Activated CD8-positive, alpha-beta T cell treated with anti-CD3 and anti-CD28 coated beads, Interleukin-2, amount 10 ng/mL, durations not matched to agents 7 days and 5 days (primary cell): Measurements from ENCODE around the gene OLFM4. TPM values are rescaled to one million over a fixed set of nuclear protein-coding genes. Genes with fewer than 3 reads are reported as not detected.
"Not testable (repeated sequence)": the region's sequence is repeated elsewhere in the genome, so short reads cannot be mapped to it uniquely, and the experiment has no call there.

Experiments
- ATAC-seq: fragments of 150-1000 bp; cut with Tn5 transposase; one replicate; pipeline ENCODE4 v1.10.0; 2021; ENCODE audit warnings: moderate library complexity
- CTCF ChIA-PET: fragments of 350-600 bp; sonication (Branson Sonifier 250); formaldehyde crosslinking; loops from one replicate; lab custom pipeline; 2021; ENCODE audit warnings: antibody characterized with exemption; lab: Charles Lee
- POLR2A ChIA-PET: fragments of 350-600 bp; sonication (Branson Sonifier 250); formaldehyde crosslinking; loops from one replicate; lab custom pipeline; 2021; ENCODE audit warnings: antibody characterized with exemption; lab: Charles Lee
- DNase-seq: peaks from one replicate; pipeline ENCODE4 v3.0.0-alpha.2; 2020
- H3K27ac Mint-ChIP-seq: one replicate; pipeline ENCODE4 v1.8.0; 2021; ENCODE audit warnings: mild to moderate bottlenecking, mixed read lengths
- H3K27me3 Mint-ChIP-seq: one replicate; pipeline ENCODE4 v1.8.0; 2021; ENCODE audit warnings: low read depth, mixed read lengths
- H3K36me3 Mint-ChIP-seq: one replicate; pipeline ENCODE4 v1.8.0; 2021; ENCODE audit warnings: low read depth, mixed read lengths
- H3K4me1 Mint-ChIP-seq: one replicate; pipeline ENCODE4 v1.8.0; 2021; ENCODE audit warnings: low read depth, mixed read lengths
- H3K4me3 Mint-ChIP-seq: one replicate; pipeline ENCODE4 v1.8.0; 2021; ENCODE audit warnings: mild to moderate bottlenecking, mixed read lengths
- H3K9me3 Mint-ChIP-seq: one replicate; pipeline ENCODE4 v1.8.0; 2022; ENCODE audit warnings: mixed read lengths; ENCODE audit not compliant: insufficient read depth
- total RNA-seq, 2 experiments: library from RNA; stranded (reverse); gene quantifications; one replicate each; pipeline ENCODE4 v1.2.3, GENCODE V29; 2021

Gene OLFM4
- total RNA-seq, 2 experiments from 2014 or later: not detected

- no peak overlapping the region for H3K4me3 Mint-ChIP-seq
- ATAC-seq (no peak), DNase-seq (no peak)
- no peaks in the 10 kb centered on the region for H3K9me3 Mint-ChIP-seq
- H3K27ac Mint-ChIP-seq: no peak overlapping the region
- peaks cover 2% of the 10 kb centered on the region for H3K27me3 Mint-ChIP-seq
- H3K36me3 Mint-ChIP-seq: no peaks in the 10 kb centered on the region
- ChIA-PET CTCF (no interaction called here), POLR2A (no interaction called here)
- H3K4me1 Mint-ChIP-seq: peaks cover 3% of the 10 kb centered on the region
Measured at GRCh38 chr13:52999093-52999696, 29.4 kb upstream of the OLFM4 start.

GRCh38 chr13:53001444-53002225 lies 27.0 kb upstream of the OLFM4 start:
- Mint-ChIP-seq H3K9me3 (no peaks in the 10 kb centered on the region), H3K36me3 (no peaks in the 10 kb centered on the region), H3K27ac (no peak overlapping the region), H3K27me3 (no peaks in the 10 kb centered on the region), H3K4me1 (peaks cover 3% of the 10 kb centered on the region), H3K4me3 (no peak overlapping the region)
- POLR2A ChIA-PET: no interaction called here
- no peak for ATAC-seq
- DNase-seq: no peak
- CTCF ChIA-PET: no interaction called here

- DNase-seq (no peak), ATAC-seq (no peak)
- Mint-ChIP-seq H3K4me1 (peaks cover 3% of the 10 kb centered on the region), H3K9me3 (no peaks in the 10 kb centered on the region), H3K4me3 (no peak overlapping the region), H3K36me3 (no peaks in the 10 kb centered on the region), H3K27ac (no peak overlapping the region), H3K27me3 (peaks cover 4% of the 10 kb centered on the region)
- ChIA-PET POLR2A (no interaction called here), CTCF (no interaction called here)
Measured at GRCh38 chr13:53004573-53004972, 24.0 kb upstream of the OLFM4 start.

GRCh38 chr13:53005626-53006025 lies 23.0 kb upstream of the OLFM4 start:
- CTCF ChIA-PET: interaction anchor here (0.9 kb wide), 1 partner anchor 18 kb away, joined by 3 read pairs; no protein-coding TSS in a partner anchor
- Mint-ChIP-seq H3K4me3 (no peak overlapping the region), H3K27me3 (peaks cover 4% of the 10 kb centered on the region), H3K4me1 (peaks cover 2% of the 10 kb centered on the region), H3K9me3 (no peaks in the 10 kb centered on the region), H3K27ac (no peak overlapping the region), H3K36me3 (no peaks in the 10 kb centered on the region)
- no peak for ATAC-seq
- POLR2A ChIA-PET: no interaction called here
- DNase-seq: no peak

- no peak overlapping the region for H3K27ac Mint-ChIP-seq
- H3K9me3 Mint-ChIP-seq: no peaks in the 10 kb centered on the region
- H3K4me3 Mint-ChIP-seq: no peak overlapping the region
- POLR2A ChIA-PET: no interaction called here
- ATAC-seq (no peak), DNase-seq (no peak)
- H3K36me3 Mint-ChIP-seq: no peaks in the 10 kb centered on the region
- CTCF ChIA-PET: no interaction called here
- peaks cover 2% of the 10 kb centered on the region for H3K4me1 Mint-ChIP-seq
- peaks cover 8% of the 10 kb centered on the region for H3K27me3 Mint-ChIP-seq
Measured at GRCh38 chr13:53007872-53008271, 20.7 kb upstream of the OLFM4 start.

GRCh38 chr13:53010374-53011105 lies 18.1 kb upstream of the OLFM4 start:
- Mint-ChIP-seq H3K27ac (no peak overlapping the region), H3K27me3 (peaks cover 8% of the 10 kb centered on the region), H3K9me3 (no peaks in the 10 kb centered on the region), H3K4me3 (no peak overlapping the region), H3K36me3 (no peaks in the 10 kb centered on the region), H3K4me1 (peaks cover 2% of the 10 kb centered on the region)
- no peak for DNase-seq
- no peak for ATAC-seq
- ChIA-PET POLR2A (no interaction called here), CTCF (no interaction called here)

GRCh38 chr13:53012707-53013106 lies 15.9 kb upstream of the OLFM4 start:
- ATAC-seq (no peak), DNase-seq (no peak)
- CTCF ChIA-PET: no interaction called here
- no peak overlapping the region for H3K4me3 Mint-ChIP-seq
- no peak overlapping the region for H3K27ac Mint-ChIP-seq
- POLR2A ChIA-PET: no interaction called here
- H3K27me3 Mint-ChIP-seq: peaks cover 6% of the 10 kb centered on the region
- H3K36me3 Mint-ChIP-seq: no peaks in the 10 kb centered on the region
- H3K9me3 Mint-ChIP-seq: no peaks in the 10 kb centered on the region
- H3K4me1 Mint-ChIP-seq: peaks cover 2% of the 10 kb centered on the region

GRCh38 chr13:53013113-53013512 lies 15.5 kb upstream of the OLFM4 start:
- Mint-ChIP-seq H3K27me3 (peaks cover 4% of the 10 kb centered on the region), H3K27ac (no peak overlapping the region), H3K4me3 (no peak overlapping the region), H3K9me3 (no peaks in the 10 kb centered on the region), H3K36me3 (no peaks in the 10 kb centered on the region), H3K4me1 (no peaks in the 10 kb centered on the region)
- DNase-seq (no peak), ATAC-seq (no peak)
- CTCF ChIA-PET: no interaction called here
- POLR2A ChIA-PET: no interaction called here

GRCh38 chr13:53014018-53014417 lies 14.6 kb upstream of the OLFM4 start:
- H3K9me3 Mint-ChIP-seq, H3K27me3 Mint-ChIP-seq, ATAC-seq, H3K4me3 Mint-ChIP-seq, DNase-seq, H3K36me3 Mint-ChIP-seq, H3K4me1 Mint-ChIP-seq, H3K27ac Mint-ChIP-seq, CTCF ChIA-PET: not testable (repeated sequence)
- POLR2A ChIA-PET: interaction anchor here (0.7 kb wide), 1 partner anchor 632 kb away, joined by 4 read pairs; no protein-coding TSS in a partner anchor

GRCh38 chr13:53014495-53015443 lies 13.8 kb upstream of the OLFM4 start:
- Mint-ChIP-seq H3K4me1 (no peaks in the 10 kb centered on the region), H3K9me3 (no peaks in the 10 kb centered on the region), H3K27ac (no peak overlapping the region), H3K27me3 (peaks cover 4% of the 10 kb centered on the region), H3K4me3 (no peak overlapping the region), H3K36me3 (no peaks in the 10 kb centered on the region)
- ChIA-PET CTCF (no interaction called here), POLR2A (interaction anchor here (0.7 kb wide), 1 partner anchor 632 kb away, joined by 4 read pairs; no protein-coding TSS in a partner anchor)
- no peak for ATAC-seq
- DNase-seq: no peak

GRCh38 chr13:53015971-53016370 lies 12.6 kb upstream of the OLFM4 start:
- ChIA-PET CTCF (no interaction called here), POLR2A (no interaction called here)
- DNase-seq (no peak), ATAC-seq (no peak)
- no peaks in the 10 kb centered on the region for H3K9me3 Mint-ChIP-seq
- H3K27ac Mint-ChIP-seq: no peak overlapping the region
- H3K27me3 Mint-ChIP-seq: peaks cover 4% of the 10 kb centered on the region
- no peak overlapping the region for H3K4me3 Mint-ChIP-seq
- no peaks in the 10 kb centered on the region for H3K36me3 Mint-ChIP-seq
- H3K4me1 Mint-ChIP-seq: no peaks in the 10 kb centered on the region
